ENCODE measurements around the gene RAPGEF1.

- TF ChIP-seq EZH2 (IDR thresholded peaks at IDR 0.05; ENCODE audit: borderline replicate concordance, low read depth, low read length, severe bottlenecking) (no peak), CTCF (IDR thresholded peaks at IDR 0.05; ENCODE audit: extremely low read depth in 1 of 2, insufficient read depth in 1 of 2, low read depth in 1 of 2, low read length in 2 of 2) (no peak), POLR2A (IDR thresholded peaks at IDR 0.05; ENCODE audit: low read depth, low read length) (no peak), MAX (IDR thresholded peaks at IDR 0.05; ENCODE audit: insufficient read depth, insufficient read length) (no peak), GATA2 (IDR thresholded peaks at IDR 0.05; ENCODE audit: insufficient read depth, insufficient read length, low read depth, low read length) (no peak), POLR2AphosphoS5 (IDR thresholded peaks at IDR 0.05; ENCODE audit: insufficient read depth, low read depth, low read length) (no peak)
These were observed 116.1 kb downstream of the RAPGEF1 start for GRCh38 chr9:131623655-131624330.
